ENCODE measurements around the gene CELF4.

CELF4 gene

DNA sequence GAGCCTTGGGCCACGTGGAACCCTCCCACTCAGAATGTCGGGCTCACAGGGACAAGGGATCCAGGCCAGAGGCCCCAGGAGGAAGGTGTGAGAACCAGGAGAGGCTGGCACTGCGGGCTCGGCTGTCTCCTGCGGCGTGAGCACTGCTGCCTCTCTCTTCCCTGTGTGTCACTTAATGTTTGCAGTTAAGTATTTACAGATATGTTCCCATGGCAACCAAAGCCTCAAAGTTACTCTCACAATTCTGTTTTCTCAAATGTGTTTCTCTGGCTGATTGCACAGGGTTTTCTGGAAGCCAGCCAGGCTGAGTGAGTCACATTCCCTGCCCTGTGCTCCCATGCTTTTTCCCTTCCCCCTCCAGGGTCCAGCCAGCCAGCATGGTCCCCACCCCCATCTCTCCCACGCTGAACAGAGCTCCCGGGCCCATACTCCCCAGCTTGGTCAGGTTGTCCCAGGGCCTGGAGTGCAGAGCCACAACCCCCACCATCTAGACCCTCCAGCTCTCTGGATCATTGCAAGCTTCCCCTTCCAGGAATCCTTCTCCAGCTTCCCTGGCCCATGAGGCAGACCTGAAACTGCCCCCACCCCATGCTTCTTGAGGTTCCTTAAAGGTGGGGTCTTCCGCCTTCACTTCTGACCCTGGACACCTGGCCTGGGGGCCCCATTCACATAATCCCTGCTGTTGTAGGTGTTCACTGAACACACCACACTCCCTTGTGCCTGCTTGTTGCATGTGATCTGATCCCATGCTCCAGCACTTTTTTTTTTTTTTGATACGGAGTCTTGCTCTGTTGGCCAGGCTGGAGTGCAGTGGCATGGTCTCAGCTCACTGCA lies 265.9 kb downstream of the CELF4 start:
- DNase-seq (ENCODE audit: low spot score) = peak; percentile 83
- no peak for FAIRE-seq

DNA sequence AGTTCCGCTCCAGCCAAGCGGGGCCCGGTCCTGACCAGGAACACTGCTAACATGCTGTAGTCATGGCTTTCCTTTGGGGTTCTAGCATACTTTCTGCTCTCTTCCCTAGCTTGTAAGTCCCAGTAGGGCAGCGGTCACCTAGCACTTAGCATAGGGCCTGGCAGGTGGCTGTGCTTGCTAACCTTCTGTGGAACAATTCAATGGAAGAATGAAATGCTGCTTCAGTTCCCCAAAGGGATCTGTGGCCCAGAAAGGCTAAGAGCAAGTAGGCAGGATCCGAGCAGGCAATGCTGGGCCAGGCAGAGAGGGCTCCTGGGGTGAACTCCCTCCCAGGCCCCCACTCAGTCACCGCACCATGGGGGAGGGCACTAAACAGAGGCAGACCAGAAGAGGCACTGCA lies 266.8 kb downstream of the CELF4 start:
- DNase-seq (ENCODE audit: low spot score) (no peak), FAIRE-seq (no peak)

DNA sequence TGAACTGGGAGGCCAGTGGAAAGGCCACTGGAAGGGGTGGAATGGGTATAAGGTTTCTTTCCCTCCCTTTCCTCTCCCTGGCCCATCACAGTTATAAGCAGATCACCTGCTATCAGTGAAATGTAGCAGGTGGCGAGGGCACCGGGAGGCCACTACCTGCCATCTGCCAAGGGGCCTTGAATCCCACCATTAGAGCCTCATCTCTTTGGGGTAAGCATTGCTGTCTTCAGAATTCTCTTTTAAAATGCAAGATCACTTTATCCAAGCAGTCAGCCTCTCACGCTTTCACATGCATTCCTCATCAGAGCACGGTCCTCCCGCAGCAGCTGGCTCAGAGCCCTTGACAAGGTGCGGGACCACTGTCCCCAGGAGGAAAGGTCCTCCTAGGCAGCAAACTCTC lies 268.5 kb downstream of the CELF4 start:
- FAIRE-seq = no peak
- DNase-seq (ENCODE audit: low spot score) = no peak

DNA sequence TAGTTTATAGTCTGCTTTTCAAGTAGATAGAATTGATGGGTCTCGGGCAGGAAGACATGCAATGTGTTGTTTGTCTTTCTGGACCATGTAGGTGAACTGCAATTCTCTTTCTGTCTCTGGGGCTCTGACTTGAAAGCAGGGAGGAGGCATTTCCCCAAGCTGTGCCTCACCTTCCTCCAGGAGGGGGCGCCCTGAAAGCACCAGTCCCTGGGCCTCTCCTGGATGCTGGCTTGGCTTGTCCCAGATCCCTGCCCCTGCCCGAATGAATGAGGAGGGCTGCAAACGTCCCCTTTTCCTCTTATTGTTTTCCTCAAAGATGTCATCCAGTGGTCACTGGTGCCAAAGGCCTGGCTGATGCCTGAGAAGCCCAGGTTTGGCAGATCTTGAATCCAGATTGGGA lies 270.6 kb downstream of the CELF4 start:
- FAIRE-seq (no peak), DNase-seq (ENCODE audit: low spot score) (no peak)

DNA sequence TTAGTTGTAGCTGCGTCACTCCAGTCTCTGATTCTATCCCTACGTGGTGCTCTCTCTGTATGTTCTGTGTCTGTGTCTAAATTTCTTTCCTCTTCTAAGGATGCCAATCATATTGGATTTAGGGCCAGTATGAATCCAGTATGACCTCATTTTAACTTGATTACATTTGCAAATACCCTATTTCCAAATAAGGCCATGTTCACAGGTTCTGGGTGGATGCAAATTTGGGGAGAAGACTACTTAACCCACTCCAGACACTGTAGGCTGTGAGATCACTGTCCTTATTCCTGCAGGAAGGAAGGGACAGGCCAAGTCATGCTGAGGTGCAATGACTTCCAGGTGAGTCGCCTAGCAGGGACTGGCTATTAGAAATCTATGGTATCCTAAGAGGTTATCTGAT lies 272.2 kb downstream of the CELF4 start:
- FAIRE-seq = no peak
- DNase-seq (ENCODE audit: low spot score) = no peak

DNA sequence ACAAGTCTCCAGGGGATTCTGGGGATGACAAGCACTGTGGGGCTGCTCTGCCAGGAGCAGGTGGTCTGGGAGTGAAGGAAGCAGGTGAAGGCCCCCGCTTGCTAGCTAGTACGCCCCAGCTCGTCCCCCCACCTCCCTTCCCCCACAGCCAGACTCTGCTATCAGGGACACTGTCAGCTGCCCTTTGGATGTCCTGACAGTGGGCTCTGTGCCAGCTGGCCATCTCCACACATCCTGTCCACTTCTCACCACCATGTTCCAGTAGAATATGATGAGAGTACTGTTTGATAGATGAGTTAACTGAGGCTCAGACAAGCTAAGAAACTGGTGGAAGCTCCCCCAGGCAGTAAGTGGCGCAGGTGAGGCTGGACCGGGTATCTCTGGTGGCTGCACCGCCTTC lies 276.2 kb downstream of the CELF4 start:
- DNase-seq (ENCODE audit: low spot score) (no peak), FAIRE-seq (no peak)

DNA sequence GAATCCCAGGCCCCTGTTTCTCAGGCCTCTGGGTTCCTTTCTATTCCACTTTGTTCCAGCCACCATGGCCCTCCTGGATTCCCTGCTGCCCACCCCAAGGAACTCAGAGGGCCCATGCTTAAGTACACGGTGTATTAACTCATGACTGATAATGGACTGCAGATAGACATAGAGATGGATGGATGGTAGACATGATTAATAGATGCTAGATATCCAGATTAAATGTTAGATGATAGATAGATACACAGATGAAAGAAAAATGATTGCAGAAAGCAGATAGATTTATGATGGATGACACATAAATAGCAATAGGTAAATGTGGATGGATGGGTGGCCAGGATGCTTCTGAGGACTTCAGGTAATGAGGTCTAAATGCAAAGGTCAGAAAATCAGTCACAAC lies 278.0 kb downstream of the CELF4 start:
- DNase-seq (ENCODE audit: low spot score) (no peak), FAIRE-seq (no peak)

DNA sequence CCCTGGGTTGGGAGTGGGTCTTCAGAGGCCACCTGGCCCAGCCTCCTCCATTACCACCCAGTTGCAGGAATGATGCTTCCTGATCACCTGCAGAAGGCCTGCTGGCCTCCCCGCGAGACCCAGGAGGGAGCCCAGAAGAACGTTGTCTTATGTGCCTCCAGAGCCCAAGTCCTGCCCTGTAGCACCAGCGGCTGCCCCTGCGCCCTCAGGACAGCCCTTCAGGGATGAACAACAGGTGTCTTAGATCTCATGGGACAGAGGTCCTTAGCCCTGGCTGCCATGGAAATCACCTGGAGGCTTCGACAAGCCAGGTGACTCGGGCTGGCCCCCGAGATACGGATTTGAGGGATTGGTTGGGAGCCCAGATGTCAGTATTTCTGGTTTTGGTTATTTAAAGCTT lies 278.8 kb downstream of the CELF4 start:
- FAIRE-seq = no peak
- DNase-seq (ENCODE audit: low spot score) = no peak

DNA sequence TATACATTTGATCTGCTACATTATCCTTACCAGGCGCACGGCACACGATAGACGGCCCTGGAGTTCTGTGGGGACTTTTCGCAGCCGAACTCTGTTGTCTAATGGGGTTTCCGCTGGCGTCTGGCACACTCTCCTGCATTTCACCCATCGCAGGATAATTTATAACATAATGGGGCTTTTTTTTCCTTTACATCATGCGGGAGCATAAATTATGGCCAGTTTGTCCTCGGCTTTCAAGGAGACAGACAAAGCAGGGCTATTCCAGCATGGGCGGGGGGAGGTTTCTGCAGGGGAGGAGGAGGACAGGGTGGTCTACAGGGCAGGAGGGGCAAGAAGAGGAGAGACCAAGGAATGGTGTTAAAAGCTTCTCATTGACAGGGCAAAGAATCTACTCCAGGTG lies 279.8 kb downstream of the CELF4 start:
- DNase-seq (ENCODE audit: low spot score) (no peak), FAIRE-seq (no peak)

DNA sequence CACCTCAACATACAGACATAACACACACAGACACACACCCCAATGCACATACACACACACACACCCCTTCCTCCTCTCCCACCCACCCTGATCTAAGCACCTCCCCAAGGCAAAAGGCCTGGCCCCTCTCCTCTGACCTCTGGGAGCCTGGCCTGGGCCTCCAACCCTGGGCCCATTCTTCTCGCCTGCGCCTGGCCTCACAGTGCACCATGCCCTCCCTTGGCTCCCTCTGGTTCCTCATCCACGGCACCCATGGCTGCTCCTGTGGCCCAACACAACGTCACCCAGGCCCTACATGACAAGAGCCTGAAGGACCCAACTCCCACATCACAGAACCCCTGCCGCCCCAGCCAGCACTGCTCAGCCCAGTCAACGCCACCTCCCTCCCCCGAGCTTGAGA lies 281.3 kb downstream of the CELF4 start:
- DNase-seq (ENCODE audit: low spot score) (no peak), FAIRE-seq (no peak)

DNA sequence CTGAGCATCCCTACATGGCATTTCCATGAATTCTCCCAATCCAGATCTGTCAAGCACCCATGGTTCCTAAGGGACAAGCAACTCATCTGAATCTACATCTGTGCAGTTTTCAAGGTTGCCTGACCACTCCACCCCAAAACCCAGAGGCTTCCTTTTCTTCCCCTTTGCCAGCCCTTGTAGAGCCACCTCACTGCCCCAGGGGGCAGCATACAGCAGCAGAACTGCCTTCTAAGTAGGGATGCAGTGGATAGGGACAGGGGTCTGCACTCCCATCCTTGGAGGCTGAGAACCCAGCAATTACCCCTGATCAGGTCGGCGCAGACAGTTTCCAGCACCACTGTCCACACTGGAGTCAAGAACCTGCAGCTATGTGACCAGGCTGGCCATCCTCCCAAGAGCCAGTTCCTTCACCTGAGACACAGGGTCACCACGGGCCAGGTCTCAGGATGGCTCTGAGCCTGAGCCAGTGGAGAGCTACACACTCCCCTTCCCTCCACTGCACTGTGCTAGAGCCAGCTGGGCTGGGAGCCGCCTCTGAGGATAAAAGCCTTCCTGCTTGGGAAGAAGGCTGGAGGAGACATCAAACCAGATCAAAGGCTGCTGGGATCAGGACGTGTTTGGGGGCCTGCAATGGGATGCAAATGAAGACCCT lies 283.1 kb downstream of the CELF4 start:
- DNase-seq (ENCODE audit: low spot score) (no peak), FAIRE-seq (no peak)

DNA sequence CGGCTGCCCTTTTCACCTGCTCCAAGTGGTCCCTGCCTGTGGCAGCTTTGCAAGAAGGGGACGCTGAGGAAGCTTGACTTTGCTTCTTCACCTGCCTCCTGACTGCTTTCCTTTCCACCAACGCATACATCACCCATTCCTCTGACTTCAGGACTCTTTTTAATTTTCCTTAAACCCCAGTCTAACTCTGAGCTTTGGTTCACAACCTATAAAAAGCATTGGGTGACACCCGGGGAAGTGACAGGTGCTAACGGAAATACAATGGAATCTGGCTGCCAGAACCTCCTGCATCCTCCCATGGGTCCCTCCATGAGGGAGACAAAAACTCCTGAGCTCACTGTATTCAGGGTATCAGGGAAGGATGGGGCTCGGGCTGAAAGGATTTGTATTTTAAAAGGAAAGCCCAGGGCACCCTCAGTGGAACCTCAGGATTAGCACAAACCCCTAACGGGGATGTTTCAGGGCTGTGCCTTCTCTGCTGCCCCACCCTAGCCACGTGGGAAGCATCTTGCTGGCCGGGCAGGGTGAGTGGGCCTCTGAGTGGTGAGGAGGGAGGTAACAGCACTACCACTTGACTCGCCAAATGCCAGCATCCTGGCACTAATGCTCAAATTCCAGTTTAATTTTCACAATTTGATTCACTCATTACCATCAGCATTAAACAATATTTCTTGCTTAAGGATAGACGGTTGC lies 284.8 kb downstream of the CELF4 start:
- no peak for DNase-seq (ENCODE audit: low spot score)
- no peak for FAIRE-seq

DNA sequence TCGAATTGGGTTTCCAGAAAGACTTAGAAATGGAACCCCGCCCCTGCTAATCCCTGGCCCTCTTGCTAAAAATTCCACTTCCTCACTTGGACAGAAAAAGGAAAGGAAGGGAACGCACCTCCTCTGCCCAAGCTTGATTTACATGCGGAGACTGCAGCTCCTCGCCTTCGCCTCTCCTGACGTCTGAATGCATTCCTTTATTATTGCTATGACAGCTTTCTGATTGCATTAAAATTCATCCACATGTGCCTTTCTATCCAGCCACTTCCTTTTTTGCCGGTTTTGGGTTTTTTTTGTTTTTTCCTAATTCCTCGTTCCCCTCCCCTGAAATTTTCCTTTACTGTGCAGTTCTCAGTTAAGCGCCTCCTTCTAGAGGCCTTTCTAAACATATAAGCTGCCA lies 287.8 kb downstream of the CELF4 start:
- FAIRE-seq = no peak
- no peak for DNase-seq (ENCODE audit: low spot score)

DNA sequence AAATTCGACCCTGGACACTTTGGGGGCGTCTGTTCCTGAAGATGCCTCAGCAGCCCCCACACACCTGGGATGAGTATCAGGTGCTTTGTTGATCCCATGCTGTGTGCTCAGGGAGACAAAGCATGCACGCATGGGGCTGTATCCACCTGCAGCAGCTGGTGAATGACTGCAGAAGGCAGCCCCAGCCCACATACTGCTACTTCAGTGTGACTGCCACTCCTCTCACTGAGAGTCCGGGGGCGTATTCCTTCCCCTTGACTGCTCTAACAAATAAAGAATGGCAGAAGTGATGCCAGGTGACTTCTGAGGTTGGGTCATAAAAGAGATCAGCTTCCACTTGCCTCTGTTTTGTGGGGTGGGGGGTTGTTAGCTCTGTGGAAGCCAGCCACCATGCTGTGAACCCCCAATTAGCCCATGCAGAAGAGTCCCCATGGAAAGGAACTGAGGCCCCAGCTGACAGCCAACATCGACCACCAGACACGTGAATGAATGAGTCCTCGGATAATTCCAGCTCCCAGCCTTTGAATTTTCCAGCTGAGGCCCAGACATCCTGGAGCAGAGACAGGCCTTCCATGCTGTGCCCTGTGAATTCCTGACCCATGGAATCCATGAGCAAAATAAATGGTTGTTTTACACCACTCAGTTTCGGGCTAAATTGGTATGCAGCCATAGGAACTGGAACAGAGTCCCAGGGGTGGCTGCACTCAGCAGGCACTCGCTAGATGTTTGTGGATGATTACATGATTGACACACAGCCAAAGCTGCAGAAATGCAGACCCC lies 289.3 kb downstream of the CELF4 start:
- no peak for FAIRE-seq
- no peak for DNase-seq (ENCODE audit: low spot score)

DNA sequence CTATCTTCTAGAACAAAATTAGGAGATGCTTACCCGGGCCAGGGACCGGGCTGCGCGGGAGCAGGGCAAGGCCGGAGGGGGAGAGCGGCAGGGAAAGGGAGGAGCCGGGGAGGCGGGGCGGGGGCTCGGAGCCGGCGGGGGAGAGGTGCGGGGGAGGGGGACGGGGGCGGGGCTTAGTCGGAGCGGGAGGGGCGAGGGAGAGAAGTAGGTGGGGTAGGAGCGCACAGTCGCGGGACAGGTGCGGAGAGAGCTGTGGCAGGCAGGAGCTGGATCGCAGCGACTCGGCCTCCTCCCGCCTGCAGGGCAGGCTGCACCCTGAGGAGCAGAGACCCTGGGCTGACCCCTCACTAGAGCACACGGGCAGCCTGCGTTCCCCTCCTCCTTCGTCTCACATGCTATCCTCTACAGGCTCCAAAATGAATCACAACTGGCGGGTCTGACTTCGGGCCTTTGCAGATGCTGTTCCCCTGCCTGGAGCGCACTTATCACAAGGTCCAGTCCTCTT lies 290.3 kb downstream of the CELF4 start:
- DNase-seq (ENCODE audit: low spot score) (no peak), FAIRE-seq (no peak)

DNA sequence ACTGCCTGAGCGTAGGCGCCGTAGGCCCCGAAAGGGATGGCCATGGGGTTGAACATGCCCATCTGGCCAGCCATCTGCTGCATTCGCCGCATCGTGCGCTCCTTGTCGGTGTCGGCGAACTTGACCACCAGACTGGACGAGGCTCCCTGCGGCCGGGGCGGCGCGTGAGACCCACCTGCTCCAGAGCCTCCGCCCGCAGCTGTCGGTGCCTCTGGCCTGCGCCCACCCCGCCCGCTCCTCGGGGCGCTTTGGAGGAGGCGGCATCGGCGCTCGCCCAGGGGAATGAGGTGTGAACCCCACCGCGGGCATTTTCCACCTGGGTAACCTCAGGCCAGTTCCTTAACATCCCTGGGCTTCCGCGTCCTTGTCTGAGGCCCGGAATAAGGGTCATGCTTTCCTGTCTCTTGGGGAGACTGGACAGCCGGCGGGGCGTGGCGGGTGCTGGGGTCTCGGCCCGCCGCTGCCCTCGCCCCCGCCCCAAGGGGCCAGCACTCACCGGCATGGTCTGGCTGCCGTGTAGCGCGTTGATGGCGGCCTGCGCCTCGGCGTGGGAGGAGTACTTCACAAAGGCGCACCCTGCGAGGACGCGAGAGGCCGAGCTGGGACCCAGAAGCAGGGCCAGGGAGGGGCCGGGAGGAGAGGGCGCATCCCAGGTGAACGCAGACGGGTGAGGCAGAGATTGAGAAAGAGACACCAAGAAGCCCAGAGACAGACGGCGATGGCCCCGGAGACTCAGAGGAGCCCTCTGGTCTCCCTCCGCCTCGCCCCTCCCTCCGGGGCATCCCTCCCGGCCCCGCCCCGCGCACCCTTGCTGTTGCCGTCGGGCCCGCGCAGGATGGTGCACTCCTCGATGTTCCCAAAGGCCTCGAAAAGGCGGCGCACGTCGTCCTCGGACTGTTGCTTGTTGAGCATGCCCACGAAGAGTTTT lies 291.0 kb downstream of the CELF4 start:
- FAIRE-seq = no peak

DNA sequence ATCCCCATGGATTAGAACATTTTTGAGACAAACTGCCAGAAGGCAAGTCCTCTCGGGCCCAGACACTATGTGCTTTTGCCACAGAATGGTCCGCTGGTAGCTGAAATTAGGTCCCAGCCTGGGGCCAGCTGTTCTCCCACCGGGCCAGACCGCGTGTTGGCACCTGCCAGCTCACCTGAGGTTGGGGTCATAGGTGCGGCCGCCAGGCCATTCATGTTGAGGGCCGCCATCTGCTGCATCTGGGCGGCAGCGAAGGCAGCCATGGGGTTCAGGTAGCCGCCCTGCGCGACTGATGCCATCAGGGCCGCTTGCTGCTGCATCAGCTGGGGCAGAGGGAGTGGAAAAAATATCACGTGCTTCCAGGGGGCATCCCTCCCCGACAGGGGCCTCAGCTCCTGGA lies 292.8 kb downstream of the CELF4 start:
- no peak for FAIRE-seq
- no peak for DNase-seq (ENCODE audit: low spot score)

More for the DNA sequence above, 291.0 kb downstream of the CELF4 start:
- no peak for DNase-seq (ENCODE audit: low spot score)

DNA sequence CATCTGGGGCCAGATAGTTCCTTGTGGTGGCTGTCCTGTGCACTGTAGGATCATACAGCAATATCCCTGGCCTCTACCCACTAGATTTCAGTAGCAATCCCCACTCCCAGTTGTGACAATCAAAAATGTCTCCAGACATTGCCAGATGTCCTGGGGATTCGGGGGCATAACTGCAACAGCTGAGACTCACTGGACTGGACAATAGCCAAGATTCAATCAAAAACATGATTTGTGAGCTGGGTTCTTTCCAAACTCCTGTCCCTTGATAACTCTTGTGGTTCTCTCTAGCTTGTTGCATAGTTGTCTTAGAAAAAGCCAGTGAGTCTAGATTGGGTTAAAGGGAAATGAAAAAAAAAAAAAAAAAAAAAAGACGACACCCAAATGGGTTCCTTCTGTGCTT lies 293.4 kb downstream of the CELF4 start:
- FAIRE-seq (no peak), DNase-seq (ENCODE audit: low spot score) (no peak)

DNA sequence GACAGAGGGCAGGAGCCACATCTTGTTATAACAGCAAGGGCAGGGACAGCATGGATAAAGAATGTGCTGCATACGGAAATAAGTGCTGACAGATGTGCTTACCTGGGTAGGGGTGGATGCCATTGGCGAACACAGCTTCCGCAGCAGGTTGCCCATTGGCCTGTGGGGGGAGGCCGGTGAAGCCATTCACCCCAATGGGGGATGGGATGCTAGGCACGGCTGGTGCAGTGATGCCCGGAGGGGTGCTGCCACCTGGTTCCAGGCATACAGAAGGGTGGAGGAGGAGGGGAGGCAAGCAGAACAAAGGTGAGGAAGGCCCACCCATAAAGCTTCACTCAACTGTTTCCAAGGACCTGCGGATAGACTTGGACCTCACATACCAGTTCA lies 294.9 kb downstream of the CELF4 start:
- DNase-seq (ENCODE audit: low spot score) = no peak
- FAIRE-seq = no peak

DNA sequence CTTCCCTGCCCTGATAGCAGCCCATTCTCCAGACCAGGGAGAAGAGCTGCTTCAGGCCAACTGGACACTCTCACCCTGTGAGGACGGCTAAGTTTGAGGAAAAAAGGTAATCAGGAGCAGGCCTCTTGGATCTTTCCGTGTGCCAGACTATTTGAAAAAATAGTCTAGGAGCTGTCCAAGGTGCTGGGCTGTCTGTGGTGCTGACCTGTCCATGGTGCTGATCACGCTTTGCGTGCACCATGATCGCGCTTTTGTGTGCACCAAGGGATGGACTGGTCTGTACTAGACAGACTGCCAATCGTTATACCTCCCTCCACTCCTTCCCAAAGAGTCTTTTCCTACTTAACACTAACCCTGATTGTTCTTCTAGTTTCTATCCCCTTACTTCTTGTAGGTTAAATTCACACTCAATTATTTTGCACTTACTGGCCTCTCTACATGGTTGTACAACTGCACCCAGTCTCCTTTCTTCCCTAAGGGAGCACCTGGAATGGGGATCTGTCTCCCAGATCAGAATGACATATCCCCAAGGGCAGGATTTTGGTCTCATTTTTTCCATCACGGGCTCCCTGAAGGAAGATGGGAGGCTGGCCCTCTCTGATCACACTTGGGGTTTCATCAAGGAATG lies 295.4 kb downstream of the CELF4 start:
- DNase-seq (ENCODE audit: low spot score) (peak; percentile 41), FAIRE-seq (peak; percentile 69)

Measured in urothelium cell line (cell line).